Loucy (cell line): ENCODE results near the gene SLC35B4.

Experiments
- H2AFZ ChIP-seq: fragments of 200-600 bp; sonication (generic); 2 replicates; pipeline ENCODE4 v1.6.0; 2016; ENCODE audit warnings: antibody characterized with exemption, mild to moderate bottlenecking, low read length, moderate library complexity
- H3F3A ChIP-seq: fragments of 200-600 bp; 2 replicates; pipeline ENCODE4 v1.6.0; 2016; ENCODE audit warnings: antibody characterized with exemption, low read depth, mild to moderate bottlenecking
- H3K27me3 ChIP-seq: fragments of 200-600 bp; sonication (generic); 2 replicates; pipeline ENCODE4 v1.6.1; 2014; ENCODE audit warnings: low read length, mild to moderate bottlenecking; ENCODE audit not compliant: insufficient read depth, poor library complexity, severe bottlenecking
- H3K36me3 ChIP-seq: fragments of 200-600 bp; sonication (generic); 2 replicates; pipeline ENCODE4 v1.6.1; 2016; ENCODE audit warnings: low read length; ENCODE audit not compliant: insufficient read depth
- H3K4me1 ChIP-seq: fragments of 200-600 bp; sonication (generic); 2 replicates; pipeline ENCODE4 v1.5.1; 2014; ENCODE audit warnings: low read length, mild to moderate bottlenecking; ENCODE audit not compliant: insufficient read depth, poor library complexity, severe bottlenecking
- H3K4me2 ChIP-seq: fragments of 200-600 bp; sonication (generic); 2 replicates; pipeline ENCODE4 v1.6.0; 2014; ENCODE audit warnings: antibody characterized with exemption, low read length, low read depth, mild to moderate bottlenecking; ENCODE audit not compliant: poor library complexity, severe bottlenecking
- H3K4me3 ChIP-seq: fragments of 200-600 bp; sonication (generic); 2 replicates; pipeline ENCODE4 v1.5.1; 2014; ENCODE audit warnings: low read length, mild to moderate bottlenecking, mixed read lengths; ENCODE audit not compliant: poor library complexity, severe bottlenecking
- H3K79me2 ChIP-seq: fragments of 200-600 bp; sonication (generic); 2 replicates; pipeline ENCODE4 v1.6.1; 2014; ENCODE audit warnings: low read length; ENCODE audit not compliant: insufficient read depth
- H3K9ac ChIP-seq: fragments of 200-600 bp; sonication (generic); 2 replicates; pipeline ENCODE4 v1.6.0; 2014; ENCODE audit warnings: mild to moderate bottlenecking, low read depth, low read length, moderate library complexity; ENCODE audit not compliant: poor library complexity, severe bottlenecking
- H3K9me2 ChIP-seq: fragments of 200-600 bp; sonication (generic); replicated peaks from 2 replicates; pipeline ENCODE4 v1.6.1; 2016; ENCODE audit warnings: low read depth, low read length, mixed read lengths
- H3K9me3 ChIP-seq: fragments of 200-600 bp; sonication (generic); 2 replicates; pipeline ENCODE4 v1.6.1; 2014; ENCODE audit warnings: mild to moderate bottlenecking, antibody characterized with exemption, low read length, low read depth; ENCODE audit not compliant: insufficient read depth
- H4K20me1 ChIP-seq: fragments of 200-600 bp; sonication (generic); 2 replicates; pipeline ENCODE4 v1.6.0; 2014; ENCODE audit warnings: antibody characterized with exemption, low read length, mild to moderate bottlenecking; ENCODE audit not compliant: insufficient read depth, poor library complexity, severe bottlenecking
- EZH2phosphoT487 ChIP-seq: fragments of 200-600 bp; IDR thresholded peaks from 2 replicates; pipeline ENCODE4 v1.6.1; 2018; ENCODE audit warnings: antibody characterized with exemption, mild to moderate bottlenecking, moderate library complexity, borderline replicate concordance
- TF ChIP-seq, protein P1 (sequence below): fragments of 200-600 bp; sonication (generic); conservative IDR thresholded peaks from 2 replicates; pipeline ENCODE4 v1.5.1; 2014; ENCODE audit warnings: mild to moderate bottlenecking, antibody characterized with exemption, low read length

The SLC35B4 gene

DNA sequence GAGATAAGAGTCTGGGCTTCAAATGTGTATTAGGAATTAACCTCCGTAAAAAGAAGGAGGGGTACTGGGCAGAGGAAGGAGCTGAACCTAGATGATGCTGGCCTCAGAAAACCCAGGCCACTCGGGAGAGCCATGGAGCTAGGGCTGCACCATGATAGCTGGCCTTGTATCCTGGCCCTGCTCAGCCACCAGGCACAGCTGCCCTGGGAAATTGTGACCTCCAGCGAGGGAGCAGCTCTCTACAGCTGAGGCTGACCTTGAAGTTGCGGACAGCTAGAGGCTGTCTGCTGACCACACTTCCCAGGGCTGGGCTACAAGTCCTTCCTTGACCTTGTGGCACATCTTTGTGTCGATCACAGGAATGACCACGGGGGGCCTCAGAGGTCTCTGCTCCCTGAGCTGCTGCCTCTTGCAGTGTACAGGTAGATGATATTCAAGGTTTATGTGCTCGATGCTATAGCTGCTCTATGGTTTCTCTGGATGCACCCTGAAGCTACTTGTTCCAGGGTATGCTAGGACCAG, 38.3 kb upstream of the SLC35B4 start:
- Histone ChIP-seq H3K27me3 (no peaks in the 10 kb centered on the region), H3K36me3 (no peaks in the 10 kb centered on the region), H3K4me3 (no peak overlapping the region), H3K9me3 (no peaks in the 10 kb centered on the region), H4K20me1 (no peaks in the 10 kb centered on the region), H2AFZ (no peak overlapping the region), H3K79me2 (no peaks in the 10 kb centered on the region), H3K9ac (no peak overlapping the region), H3F3A (no peaks in the 10 kb centered on the region), H3K4me1 (no peaks in the 10 kb centered on the region), H3K4me2 (no peak overlapping the region), H3K9me2 (no peaks in the 10 kb centered on the region)
- no peak for TF ChIP-seq EZH2phosphoT487
- TF ChIP-seq, protein P1, sequence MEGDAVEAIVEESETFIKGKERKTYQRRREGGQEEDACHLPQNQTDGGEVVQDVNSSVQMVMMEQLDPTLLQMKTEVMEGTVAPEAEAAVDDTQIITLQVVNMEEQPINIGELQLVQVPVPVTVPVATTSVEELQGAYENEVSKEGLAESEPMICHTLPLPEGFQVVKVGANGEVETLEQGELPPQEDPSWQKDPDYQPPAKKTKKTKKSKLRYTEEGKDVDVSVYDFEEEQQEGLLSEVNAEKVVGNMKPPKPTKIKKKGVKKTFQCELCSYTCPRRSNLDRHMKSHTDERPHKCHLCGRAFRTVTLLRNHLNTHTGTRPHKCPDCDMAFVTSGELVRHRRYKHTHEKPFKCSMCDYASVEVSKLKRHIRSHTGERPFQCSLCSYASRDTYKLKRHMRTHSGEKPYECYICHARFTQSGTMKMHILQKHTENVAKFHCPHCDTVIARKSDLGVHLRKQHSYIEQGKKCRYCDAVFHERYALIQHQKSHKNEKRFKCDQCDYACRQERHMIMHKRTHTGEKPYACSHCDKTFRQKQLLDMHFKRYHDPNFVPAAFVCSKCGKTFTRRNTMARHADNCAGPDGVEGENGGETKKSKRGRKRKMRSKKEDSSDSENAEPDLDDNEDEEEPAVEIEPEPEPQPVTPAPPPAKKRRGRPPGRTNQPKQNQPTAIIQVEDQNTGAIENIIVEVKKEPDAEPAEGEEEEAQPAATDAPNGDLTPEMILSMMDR = no peak

DNA sequence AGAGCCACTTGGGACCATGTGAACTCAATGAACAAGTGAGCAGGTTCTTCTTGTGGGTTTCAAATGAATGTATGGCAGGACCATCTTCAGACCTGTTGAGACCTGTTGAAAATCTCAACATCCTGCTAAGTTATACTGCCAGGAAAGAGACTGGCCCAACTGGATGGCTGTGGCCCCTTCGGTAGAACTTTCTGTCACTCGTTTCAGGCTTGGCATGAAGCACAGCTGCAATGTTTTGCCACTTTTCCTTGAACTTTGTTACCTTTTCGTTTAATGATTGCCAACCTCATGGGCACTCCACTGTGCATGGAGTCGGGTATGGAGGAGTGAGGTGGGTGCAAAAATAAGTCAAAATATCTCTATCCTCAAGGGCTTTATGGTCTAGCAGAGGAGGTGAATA, 36.7 kb upstream of the SLC35B4 start:
- Histone ChIP-seq H2AFZ (no peak overlapping the region), H3K4me2 (no peak overlapping the region), H3K27me3 (no peaks in the 10 kb centered on the region), H4K20me1 (no peaks in the 10 kb centered on the region), H3K79me2 (no peaks in the 10 kb centered on the region), H3K9ac (no peak overlapping the region), H3K36me3 (no peaks in the 10 kb centered on the region), H3F3A (no peaks in the 10 kb centered on the region), H3K9me2 (no peaks in the 10 kb centered on the region), H3K4me3 (no peak overlapping the region), H3K9me3 (no peaks in the 10 kb centered on the region), H3K4me1 (no peaks in the 10 kb centered on the region)
- TF ChIP-seq EZH2phosphoT487 = no peak
- TF ChIP-seq, protein P1 = no peak

DNA sequence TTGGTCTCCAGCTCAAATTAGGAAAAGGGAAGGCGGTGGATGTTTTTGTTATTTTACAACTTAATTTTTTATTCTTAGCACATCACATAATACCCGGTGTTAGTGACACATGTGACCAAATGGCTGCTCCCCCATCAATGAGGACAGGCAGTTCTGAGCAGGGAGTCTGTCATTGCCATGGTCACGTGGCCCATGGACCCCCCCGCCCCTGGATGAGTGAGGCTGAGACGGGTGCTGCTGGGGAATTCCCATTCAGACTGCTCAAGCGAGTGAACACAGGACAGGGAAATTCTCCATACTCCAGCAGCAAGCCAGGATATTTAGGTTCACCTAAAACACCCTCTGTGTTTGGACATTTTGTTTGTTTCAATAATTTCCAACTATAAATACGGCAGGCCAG, 34.7 kb upstream of the SLC35B4 start:
- Histone ChIP-seq H3K4me3 (no peak overlapping the region), H3K36me3 (no peaks in the 10 kb centered on the region), H3F3A (no peaks in the 10 kb centered on the region), H3K9me2 (no peaks in the 10 kb centered on the region), H4K20me1 (no peaks in the 10 kb centered on the region), H3K4me2 (no peak overlapping the region), H3K9ac (no peak overlapping the region), H3K4me1 (no peaks in the 10 kb centered on the region), H3K27me3 (no peaks in the 10 kb centered on the region), H3K79me2 (no peaks in the 10 kb centered on the region), H2AFZ (no peak overlapping the region), H3K9me3 (no peaks in the 10 kb centered on the region)
- TF ChIP-seq, protein P1 = no peak
- TF ChIP-seq EZH2phosphoT487 = no peak
